ENCODE results near the gene MEGF6. TPM values are rescaled to one million over a fixed set of nuclear protein-coding genes. Genes with fewer than 3 reads are reported as not detected.

Gene MEGF6
- total and polyA plus RNA-seq, 2 experiments from 2014 or later: 11.6 to 21.9 TPM

DNA sequence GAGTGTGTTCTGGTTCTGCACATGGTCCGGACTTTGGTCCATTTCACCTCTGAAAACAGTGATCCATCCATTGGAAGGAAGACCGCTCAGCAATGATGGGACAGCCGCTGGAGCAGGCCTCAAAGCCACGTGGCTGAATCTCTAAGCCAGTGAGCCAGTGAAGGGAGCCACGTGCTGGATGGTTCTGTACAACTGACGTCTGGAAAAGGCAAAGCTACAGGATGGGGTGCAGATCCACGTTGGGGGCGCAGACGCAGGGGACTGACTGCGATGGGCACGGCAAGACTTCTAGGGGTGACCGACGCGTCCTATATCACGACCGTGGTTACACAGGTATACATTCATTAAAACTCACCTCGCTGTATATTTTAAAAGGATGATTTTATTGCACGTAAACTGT is 167.0 kb downstream of the MEGF6 start:
- Histone ChIP-seq H3K4me1 (ENCODE audit: insufficient read depth) (no peaks in the 10 kb centered on the region), H4K20me1 (ENCODE audit: insufficient read depth, poor library complexity, severe bottlenecking) (no peaks in the 10 kb centered on the region), H3K9me2 (replicated peaks; ENCODE audit: insufficient read depth) (no peaks in the 10 kb centered on the region), H3K27ac (no peak overlapping the region), H3K4me3 (no peak overlapping the region), H3K9me3 (ENCODE audit: low read depth) (no peaks in the 10 kb centered on the region), H3K4me2 (no peak overlapping the region), H3K79me2 (no peaks in the 10 kb centered on the region), H3K27me3 (no peaks in the 10 kb centered on the region), H2AFZ (no peak overlapping the region), H3K36me3 (replicated peaks; ENCODE audit: insufficient read depth, low read depth) (no peaks in the 10 kb centered on the region)
- TF ChIP-seq EZH2 (IDR thresholded peaks at IDR 0.05; ENCODE audit: borderline replicate concordance) (no peak), EZH2phosphoT487 (IDR thresholded peaks at IDR 0.05; ENCODE audit: low read depth, severe bottlenecking, unreplicated experiment) (no peak)
- TF ChIP-seq, protein P1, sequence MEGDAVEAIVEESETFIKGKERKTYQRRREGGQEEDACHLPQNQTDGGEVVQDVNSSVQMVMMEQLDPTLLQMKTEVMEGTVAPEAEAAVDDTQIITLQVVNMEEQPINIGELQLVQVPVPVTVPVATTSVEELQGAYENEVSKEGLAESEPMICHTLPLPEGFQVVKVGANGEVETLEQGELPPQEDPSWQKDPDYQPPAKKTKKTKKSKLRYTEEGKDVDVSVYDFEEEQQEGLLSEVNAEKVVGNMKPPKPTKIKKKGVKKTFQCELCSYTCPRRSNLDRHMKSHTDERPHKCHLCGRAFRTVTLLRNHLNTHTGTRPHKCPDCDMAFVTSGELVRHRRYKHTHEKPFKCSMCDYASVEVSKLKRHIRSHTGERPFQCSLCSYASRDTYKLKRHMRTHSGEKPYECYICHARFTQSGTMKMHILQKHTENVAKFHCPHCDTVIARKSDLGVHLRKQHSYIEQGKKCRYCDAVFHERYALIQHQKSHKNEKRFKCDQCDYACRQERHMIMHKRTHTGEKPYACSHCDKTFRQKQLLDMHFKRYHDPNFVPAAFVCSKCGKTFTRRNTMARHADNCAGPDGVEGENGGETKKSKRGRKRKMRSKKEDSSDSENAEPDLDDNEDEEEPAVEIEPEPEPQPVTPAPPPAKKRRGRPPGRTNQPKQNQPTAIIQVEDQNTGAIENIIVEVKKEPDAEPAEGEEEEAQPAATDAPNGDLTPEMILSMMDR (IDR thresholded peaks at IDR 0.05; ENCODE audit: poor library complexity): no peak
- WGBS (ENCODE audit: low lambda C conversion rate, missing lambda C conversion rate): 92% methylated on average over 18 of the region's 18 CpGs
- no peak for DNase-seq (ENCODE audit: low spot score)

DNA sequence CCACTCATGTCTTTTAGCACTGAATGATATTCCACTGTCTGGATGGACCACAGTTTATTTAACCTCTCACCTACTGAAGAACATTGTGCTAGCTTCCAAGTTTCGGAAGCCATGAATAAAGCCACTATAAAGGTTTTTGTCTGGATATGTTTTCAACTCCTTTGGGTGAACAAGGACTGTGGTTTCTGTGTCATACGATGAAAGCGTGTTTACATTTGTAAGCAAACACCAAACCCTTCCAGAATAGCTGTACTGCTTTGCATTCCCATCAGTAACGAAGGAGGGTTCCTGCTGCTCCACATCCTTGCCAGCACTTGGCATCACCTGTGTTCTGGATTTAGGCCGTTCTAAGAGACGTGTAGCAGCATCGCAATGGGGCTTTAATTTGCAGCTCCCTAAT is 167.5 kb downstream of the MEGF6 start:
- no peak overlapping the region for H3K4me3 ChIP-seq
- no peaks in the 10 kb centered on the region for H4K20me1 ChIP-seq (ENCODE audit: insufficient read depth, poor library complexity, severe bottlenecking)
- no peak overlapping the region for H3K4me2 ChIP-seq
- no peak for DNase-seq (ENCODE audit: low spot score)
- no peaks in the 10 kb centered on the region for H3K27me3 ChIP-seq
- no peaks in the 10 kb centered on the region for H3K4me1 ChIP-seq (ENCODE audit: insufficient read depth)
- H2AFZ ChIP-seq: no peak overlapping the region
- H3K9me3 ChIP-seq (ENCODE audit: low read depth): no peaks in the 10 kb centered on the region
- no peaks in the 10 kb centered on the region for H3K79me2 ChIP-seq
- 84% methylated on average over 7 of the region's 7 CpGs for WGBS (ENCODE audit: low lambda C conversion rate, missing lambda C conversion rate)
- H3K9me2 ChIP-seq (replicated peaks; ENCODE audit: insufficient read depth): no peaks in the 10 kb centered on the region
- H3K36me3 ChIP-seq (replicated peaks; ENCODE audit: insufficient read depth, low read depth): no peaks in the 10 kb centered on the region
- H3K27ac ChIP-seq: no peak overlapping the region
- TF ChIP-seq, protein P1 (IDR thresholded peaks at IDR 0.05; ENCODE audit: poor library complexity): no peak
- no peak for TF ChIP-seq EZH2 (IDR thresholded peaks at IDR 0.05; ENCODE audit: borderline replicate concordance)

DNA sequence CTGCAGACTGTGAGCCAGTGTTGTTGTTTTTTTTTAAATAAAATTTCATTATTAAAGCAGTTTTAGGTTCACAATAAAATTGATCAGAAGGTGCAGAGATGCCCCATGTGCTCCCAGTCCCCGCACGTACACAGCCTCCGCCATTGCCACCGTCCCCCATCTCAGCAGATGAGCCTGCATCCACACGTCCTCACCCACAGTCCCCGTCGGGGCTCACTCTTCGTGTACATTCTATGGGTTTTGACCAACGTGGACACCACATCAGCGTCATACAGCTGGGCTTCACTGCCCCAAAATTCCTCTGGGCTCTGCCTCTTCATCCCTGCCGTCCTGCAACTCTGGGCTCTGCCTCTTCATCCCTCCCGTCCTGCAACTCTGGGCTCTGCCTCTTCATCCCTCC is 168.4 kb downstream of the MEGF6 start:
- no peak for TF ChIP-seq EZH2 (IDR thresholded peaks at IDR 0.05; ENCODE audit: borderline replicate concordance)
- TF ChIP-seq, protein P1 (IDR thresholded peaks at IDR 0.05; ENCODE audit: poor library complexity): no peak
- Histone ChIP-seq H3K4me1 (ENCODE audit: insufficient read depth) (no peaks in the 10 kb centered on the region), H3K36me3 (replicated peaks; ENCODE audit: insufficient read depth, low read depth) (no peaks in the 10 kb centered on the region), H3K9me2 (replicated peaks; ENCODE audit: insufficient read depth) (no peaks in the 10 kb centered on the region), H3K4me2 (no peak overlapping the region), H3K27me3 (no peaks in the 10 kb centered on the region), H4K20me1 (ENCODE audit: insufficient read depth, poor library complexity, severe bottlenecking) (no peaks in the 10 kb centered on the region), H3K4me3 (no peak overlapping the region), H3K79me2 (no peaks in the 10 kb centered on the region), H2AFZ (no peak overlapping the region), H3K9me3 (ENCODE audit: low read depth) (no peaks in the 10 kb centered on the region), H3K27ac (no peak overlapping the region)
- DNase-seq (ENCODE audit: low spot score): no peak
- 89% methylated on average over 12 of the region's 12 CpGs for WGBS (ENCODE audit: low lambda C conversion rate, missing lambda C conversion rate)

DNA sequence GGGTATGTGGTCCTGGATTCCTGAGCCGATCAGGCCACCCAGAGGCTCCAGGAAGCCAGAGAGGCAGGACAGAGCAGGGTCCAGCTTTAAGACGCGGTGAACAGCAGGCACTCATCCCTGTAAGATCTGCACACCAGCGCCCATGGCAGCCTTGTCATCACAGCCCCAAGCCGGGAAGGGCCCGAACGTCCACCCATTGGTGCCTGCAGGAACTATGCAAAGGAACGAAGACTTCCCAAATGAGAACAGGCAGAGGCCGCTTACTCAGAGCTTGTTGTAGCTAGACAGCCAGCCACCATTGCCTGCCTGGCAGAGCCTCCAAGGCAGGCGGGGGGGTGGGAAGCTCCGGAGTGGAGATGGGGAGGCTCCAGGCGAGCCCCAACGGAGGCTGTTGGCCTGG is 169.0 kb downstream of the MEGF6 start:
- H4K20me1 ChIP-seq (ENCODE audit: insufficient read depth, poor library complexity, severe bottlenecking): no peaks in the 10 kb centered on the region
- H3K9me3 ChIP-seq (ENCODE audit: low read depth): no peaks in the 10 kb centered on the region
- no peak for DNase-seq (ENCODE audit: low spot score)
- no peak overlapping the region for H3K4me3 ChIP-seq
- H3K36me3 ChIP-seq (replicated peaks; ENCODE audit: insufficient read depth, low read depth): no peaks in the 10 kb centered on the region
- H3K27ac ChIP-seq: no peak overlapping the region
- no peak overlapping the region for H2AFZ ChIP-seq
- H3K79me2 ChIP-seq: no peaks in the 10 kb centered on the region
- H3K4me2 ChIP-seq: no peak overlapping the region
- no peak for TF ChIP-seq EZH2 (IDR thresholded peaks at IDR 0.05; ENCODE audit: borderline replicate concordance)
- H3K9me2 ChIP-seq (replicated peaks; ENCODE audit: insufficient read depth): no peaks in the 10 kb centered on the region
- no peaks in the 10 kb centered on the region for H3K27me3 ChIP-seq
- H3K4me1 ChIP-seq (ENCODE audit: insufficient read depth): no peaks in the 10 kb centered on the region
- WGBS (ENCODE audit: low lambda C conversion rate, missing lambda C conversion rate): 90% methylated on average over 12 of the region's 13 CpGs

Measured in hepatocyte (in vitro differentiated cells).